OCI-LY1 (cell line): ENCODE results near the gene IKZF3.

Source experiments
- EZH2 ChIP-seq: fragments of 200-600 bp; sonication (generic), shearing (Covaris generic); IDR thresholded peaks from 2 replicates; pipeline ENCODE4 v1.8.0; 2017; ENCODE audit warnings: borderline replicate concordance, mixed run types, mild to moderate bottlenecking, antibody characterized with exemption, low read length, moderate library complexity, mixed read lengths
- TF ChIP-seq, protein P1 (sequence below): fragments of 200-600 bp; sonication (generic), shearing (Covaris generic); IDR thresholded peaks from 2 replicates; pipeline ENCODE4 v1.5.1; 2017; ENCODE audit warnings: mild to moderate bottlenecking, antibody characterized with exemption, low read length, moderate library complexity, mixed read lengths

DNA sequence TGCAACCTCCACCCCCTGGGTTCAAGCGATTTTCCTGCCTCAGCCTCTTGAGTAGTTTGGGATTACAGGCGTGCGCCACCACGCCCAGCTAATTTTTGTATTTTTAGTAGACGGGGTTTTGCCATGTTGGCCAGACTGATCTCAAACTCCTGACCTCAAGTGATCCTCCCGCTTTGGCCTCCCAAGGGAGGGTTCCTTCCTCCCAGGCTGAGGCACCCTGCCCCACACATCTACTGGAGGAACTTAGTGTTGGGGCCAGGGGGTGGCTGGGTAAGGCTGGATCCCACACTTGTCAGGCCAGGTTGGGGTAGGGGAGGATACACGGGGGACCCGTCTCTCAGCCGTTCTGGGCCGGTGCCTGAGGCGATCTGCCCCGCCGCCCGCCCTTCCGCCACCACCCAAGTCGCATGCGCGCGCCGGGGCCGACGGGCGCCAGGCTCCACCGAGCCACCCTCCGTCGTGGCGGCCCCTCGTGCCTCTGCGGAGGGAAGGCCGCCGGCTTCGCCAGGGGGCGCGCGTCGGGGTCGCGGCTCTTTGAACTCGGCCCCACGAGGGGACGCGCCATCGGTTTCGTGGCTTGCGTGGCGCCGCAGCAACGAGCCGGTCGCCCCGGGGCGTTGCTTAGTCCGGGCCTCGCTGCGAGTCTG is 110.5 kb downstream of the IKZF3 start:
- TF ChIP-seq, protein P1, sequence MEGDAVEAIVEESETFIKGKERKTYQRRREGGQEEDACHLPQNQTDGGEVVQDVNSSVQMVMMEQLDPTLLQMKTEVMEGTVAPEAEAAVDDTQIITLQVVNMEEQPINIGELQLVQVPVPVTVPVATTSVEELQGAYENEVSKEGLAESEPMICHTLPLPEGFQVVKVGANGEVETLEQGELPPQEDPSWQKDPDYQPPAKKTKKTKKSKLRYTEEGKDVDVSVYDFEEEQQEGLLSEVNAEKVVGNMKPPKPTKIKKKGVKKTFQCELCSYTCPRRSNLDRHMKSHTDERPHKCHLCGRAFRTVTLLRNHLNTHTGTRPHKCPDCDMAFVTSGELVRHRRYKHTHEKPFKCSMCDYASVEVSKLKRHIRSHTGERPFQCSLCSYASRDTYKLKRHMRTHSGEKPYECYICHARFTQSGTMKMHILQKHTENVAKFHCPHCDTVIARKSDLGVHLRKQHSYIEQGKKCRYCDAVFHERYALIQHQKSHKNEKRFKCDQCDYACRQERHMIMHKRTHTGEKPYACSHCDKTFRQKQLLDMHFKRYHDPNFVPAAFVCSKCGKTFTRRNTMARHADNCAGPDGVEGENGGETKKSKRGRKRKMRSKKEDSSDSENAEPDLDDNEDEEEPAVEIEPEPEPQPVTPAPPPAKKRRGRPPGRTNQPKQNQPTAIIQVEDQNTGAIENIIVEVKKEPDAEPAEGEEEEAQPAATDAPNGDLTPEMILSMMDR, result no peak
- TF ChIP-seq EZH2, result no peak
